HFF-Myc (cell line): ENCODE results near the gene RASGRF1.

Experiments used
- DNase-seq: peaks from one replicate; pipeline ENCODE4 v3.0.0-alpha.2; 2011; ENCODE audit warnings: low read depth; ENCODE audit errors: extremely low read depth
- H3K4me3 ChIP-seq: replicated peaks from 2 replicates; pipeline ENCODE4 v1.5.1; 2011; ENCODE audit warnings: low read depth, mild to moderate bottlenecking, control low read depth, low read length
- TF ChIP-seq, protein P1 (sequence below): IDR thresholded peaks from 2 replicates; pipeline ENCODE4 v1.5.1; 2012; ENCODE audit warnings: mild to moderate bottlenecking, low read depth, low read length, control low read depth; ENCODE audit errors: missing control alignments

Gene RASGRF1, protein sequence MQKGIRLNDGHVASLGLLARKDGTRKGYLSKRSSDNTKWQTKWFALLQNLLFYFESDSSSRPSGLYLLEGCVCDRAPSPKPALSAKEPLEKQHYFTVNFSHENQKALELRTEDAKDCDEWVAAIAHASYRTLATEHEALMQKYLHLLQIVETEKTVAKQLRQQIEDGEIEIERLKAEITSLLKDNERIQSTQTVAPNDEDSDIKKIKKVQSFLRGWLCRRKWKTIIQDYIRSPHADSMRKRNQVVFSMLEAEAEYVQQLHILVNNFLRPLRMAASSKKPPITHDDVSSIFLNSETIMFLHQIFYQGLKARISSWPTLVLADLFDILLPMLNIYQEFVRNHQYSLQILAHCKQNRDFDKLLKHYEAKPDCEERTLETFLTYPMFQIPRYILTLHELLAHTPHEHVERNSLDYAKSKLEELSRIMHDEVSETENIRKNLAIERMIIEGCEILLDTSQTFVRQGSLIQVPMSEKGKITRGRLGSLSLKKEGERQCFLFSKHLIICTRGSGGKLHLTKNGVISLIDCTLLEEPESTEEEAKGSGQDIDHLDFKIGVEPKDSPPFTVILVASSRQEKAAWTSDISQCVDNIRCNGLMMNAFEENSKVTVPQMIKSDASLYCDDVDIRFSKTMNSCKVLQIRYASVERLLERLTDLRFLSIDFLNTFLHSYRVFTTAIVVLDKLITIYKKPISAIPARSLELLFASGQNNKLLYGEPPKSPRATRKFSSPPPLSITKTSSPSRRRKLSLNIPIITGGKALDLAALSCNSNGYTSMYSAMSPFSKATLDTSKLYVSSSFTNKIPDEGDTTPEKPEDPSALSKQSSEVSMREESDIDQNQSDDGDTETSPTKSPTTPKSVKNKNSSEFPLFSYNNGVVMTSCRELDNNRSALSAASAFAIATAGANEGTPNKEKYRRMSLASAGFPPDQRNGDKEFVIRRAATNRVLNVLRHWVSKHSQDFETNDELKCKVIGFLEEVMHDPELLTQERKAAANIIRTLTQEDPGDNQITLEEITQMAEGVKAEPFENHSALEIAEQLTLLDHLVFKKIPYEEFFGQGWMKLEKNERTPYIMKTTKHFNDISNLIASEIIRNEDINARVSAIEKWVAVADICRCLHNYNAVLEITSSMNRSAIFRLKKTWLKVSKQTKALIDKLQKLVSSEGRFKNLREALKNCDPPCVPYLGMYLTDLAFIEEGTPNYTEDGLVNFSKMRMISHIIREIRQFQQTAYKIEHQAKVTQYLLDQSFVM (N-terminal part only)

DNA sequence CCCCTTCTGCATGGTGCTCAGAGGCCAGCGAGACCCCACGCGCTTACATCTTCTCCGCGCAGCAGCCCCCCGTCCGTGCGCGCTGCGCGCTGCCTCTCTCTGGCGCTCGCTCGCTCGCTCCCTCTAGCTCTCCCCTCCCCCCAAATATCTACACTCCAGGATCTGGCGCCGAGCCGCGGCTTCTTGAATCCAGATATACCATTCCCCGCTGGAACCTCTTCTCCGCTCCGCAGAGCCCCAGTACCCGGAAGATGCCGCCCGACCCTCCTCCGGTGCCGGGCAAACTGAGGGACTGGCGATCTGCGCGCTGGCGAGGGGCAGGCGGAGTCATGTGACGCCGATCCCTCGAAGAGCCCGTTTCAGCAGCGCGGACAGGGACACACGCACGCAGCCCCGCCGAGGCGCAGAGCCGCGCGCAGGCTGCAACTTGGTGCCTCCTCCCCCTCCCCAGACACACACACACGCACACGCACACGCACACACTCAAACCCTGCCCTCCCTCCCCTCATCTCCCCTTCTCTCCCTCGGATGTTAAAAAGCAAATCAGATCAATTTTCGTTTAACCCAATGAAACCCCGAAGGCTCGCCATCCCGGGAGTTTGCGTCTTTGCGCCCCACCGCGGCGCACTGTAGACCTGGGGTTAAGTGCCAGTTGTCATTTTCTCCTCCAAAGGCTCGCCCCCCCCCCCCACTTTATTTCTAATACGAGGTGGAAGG, at the start of gene RASGRF1:
TSS of gene RASGRF1 (minus strand) at position 294 of the 717 bp plus-strand sequence. CDS start at position 12, 282 bp downstream.
- TF ChIP-seq, protein P1, sequence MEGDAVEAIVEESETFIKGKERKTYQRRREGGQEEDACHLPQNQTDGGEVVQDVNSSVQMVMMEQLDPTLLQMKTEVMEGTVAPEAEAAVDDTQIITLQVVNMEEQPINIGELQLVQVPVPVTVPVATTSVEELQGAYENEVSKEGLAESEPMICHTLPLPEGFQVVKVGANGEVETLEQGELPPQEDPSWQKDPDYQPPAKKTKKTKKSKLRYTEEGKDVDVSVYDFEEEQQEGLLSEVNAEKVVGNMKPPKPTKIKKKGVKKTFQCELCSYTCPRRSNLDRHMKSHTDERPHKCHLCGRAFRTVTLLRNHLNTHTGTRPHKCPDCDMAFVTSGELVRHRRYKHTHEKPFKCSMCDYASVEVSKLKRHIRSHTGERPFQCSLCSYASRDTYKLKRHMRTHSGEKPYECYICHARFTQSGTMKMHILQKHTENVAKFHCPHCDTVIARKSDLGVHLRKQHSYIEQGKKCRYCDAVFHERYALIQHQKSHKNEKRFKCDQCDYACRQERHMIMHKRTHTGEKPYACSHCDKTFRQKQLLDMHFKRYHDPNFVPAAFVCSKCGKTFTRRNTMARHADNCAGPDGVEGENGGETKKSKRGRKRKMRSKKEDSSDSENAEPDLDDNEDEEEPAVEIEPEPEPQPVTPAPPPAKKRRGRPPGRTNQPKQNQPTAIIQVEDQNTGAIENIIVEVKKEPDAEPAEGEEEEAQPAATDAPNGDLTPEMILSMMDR = no peak
- no peak for DNase-seq
- no peak within 1 kb of the TSS for H3K4me3 ChIP-seq

DNA sequence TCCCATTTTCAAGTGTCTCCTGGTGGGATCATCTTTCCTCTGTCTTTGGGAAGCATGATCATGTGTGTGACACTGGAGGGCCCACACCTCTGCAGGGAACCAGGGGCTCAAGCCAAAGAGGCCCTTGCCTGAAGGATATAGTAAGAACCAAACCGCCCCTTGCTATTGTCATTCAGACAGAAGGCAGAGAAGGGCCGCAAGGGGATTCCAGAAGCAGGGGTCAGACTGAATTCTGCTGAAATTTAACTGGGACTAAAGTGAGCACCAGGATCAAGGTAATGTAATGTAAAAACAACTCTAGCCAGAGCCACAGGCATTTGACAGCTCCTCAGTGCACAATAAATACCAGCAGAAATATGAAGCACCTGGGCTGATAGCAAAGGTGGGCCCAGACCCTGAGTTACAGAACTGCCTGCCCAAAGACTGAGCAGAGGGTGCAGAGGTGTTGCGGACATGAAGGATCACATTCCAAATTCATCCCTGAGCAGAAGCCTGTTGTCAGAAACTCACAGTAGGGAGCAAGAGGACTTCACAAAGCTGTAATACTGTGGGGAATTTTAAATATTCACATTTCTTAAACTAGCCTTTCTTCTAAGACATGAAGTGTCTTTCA, 46.0 kb upstream of the RASGRF1 start:
- H3K4me3 ChIP-seq = no peak overlapping the region
- TF ChIP-seq, protein P1 = no peak
- DNase-seq = no peak

DNA sequence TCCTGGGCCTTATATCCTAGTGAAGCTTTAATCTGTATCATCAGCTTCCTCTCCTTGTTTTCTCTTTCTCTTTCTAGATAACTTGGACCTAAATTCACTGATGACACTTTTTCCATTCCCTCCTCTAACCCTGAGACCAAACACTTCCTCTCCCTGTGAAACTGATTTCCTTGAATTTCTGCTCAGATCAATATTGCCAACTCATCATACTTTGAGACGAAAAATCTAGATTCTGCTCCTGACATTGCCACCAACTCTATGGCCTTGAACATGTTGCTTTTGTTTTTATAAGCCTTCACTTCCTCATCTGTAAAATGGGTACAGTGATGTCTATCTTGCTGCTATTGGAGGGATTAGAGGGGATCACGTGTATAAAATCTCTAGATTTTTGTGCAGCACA, 42.7 kb upstream of the RASGRF1 start:
- TF ChIP-seq, protein P1 = no peak
- DNase-seq = no peak
- H3K4me3 ChIP-seq = no peak overlapping the region

DNA sequence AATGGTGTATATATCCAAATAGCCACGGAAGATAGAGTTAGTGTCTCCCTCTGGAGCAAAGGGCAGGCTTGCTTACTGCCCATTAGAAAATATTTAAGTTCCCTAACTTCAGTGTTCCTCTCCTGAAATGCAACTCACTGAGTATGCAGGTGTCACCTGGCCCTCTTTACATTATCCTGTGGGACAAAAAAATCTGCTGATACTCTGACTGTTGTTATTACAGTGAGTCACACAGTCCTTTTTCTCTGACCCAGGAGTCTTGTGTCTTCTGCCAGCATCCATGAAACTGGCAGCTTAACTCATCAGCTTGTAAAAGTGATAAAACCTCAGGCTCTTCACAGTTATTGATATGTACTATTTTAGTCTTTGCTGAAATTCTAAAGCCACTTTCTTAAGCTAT, 42.2 kb upstream of the RASGRF1 start:
- H3K4me3 ChIP-seq = no peak overlapping the region
- no peak for DNase-seq
- TF ChIP-seq, protein P1 = no peak

DNA sequence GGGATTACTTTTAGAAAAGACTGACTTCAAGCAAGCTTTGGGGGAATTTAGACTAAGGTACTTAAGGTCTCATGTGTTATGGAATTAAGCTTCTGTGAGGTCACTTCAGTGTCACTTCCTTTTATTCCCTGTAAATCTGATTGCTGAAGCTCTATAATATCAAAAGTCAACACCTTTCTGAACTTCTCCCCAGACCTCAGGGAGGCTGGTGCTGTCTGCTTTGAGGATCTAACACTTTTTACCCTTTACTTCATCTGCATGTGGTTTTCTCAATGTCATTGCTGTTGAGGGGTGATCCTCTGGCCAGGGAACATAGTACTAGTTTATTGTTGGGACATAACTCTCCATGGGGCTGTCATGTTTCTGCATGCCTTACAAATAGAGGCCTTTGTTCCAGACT, 41.8 kb upstream of the RASGRF1 start:
- TF ChIP-seq, protein P1 = no peak
- DNase-seq = no peak
- H3K4me3 ChIP-seq = no peak overlapping the region
